ENCODE data around the gene CBX3. TPM values are rescaled to one million over a fixed set of nuclear protein-coding genes. Genes with fewer than 3 reads are reported as not detected.
"Not testable (repeated sequence)": the region's sequence is repeated elsewhere in the genome, so short reads cannot be mapped to it uniquely, and the experiment has no call there.

The CBX3 gene
- total RNA-seq, 4 donors from 2014 or later: 41.6 to 72.3 (median 55.6) TPM

- WGBS, 2 donors: 77 to 82% methylated on average over 2 of the region's 2 CpGs
- H3K4me3 ChIP-seq (replicated peaks in 1 of 3): no peak overlapping the region
- no peaks in the 10 kb centered on the region for H3K27me3 ChIP-seq
- DNase-seq: no peak
- peaks cover 0 to 8% of the 10 kb centered on the region in 2 donors for H3K4me1 ChIP-seq
- no peaks in the 10 kb centered on the region for H3K9me3 ChIP-seq
- TF ChIP-seq, protein P1, sequence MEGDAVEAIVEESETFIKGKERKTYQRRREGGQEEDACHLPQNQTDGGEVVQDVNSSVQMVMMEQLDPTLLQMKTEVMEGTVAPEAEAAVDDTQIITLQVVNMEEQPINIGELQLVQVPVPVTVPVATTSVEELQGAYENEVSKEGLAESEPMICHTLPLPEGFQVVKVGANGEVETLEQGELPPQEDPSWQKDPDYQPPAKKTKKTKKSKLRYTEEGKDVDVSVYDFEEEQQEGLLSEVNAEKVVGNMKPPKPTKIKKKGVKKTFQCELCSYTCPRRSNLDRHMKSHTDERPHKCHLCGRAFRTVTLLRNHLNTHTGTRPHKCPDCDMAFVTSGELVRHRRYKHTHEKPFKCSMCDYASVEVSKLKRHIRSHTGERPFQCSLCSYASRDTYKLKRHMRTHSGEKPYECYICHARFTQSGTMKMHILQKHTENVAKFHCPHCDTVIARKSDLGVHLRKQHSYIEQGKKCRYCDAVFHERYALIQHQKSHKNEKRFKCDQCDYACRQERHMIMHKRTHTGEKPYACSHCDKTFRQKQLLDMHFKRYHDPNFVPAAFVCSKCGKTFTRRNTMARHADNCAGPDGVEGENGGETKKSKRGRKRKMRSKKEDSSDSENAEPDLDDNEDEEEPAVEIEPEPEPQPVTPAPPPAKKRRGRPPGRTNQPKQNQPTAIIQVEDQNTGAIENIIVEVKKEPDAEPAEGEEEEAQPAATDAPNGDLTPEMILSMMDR (IDR thresholded peaks at IDR 0.05): no peak
- TF ChIP-seq POLR2A (IDR thresholded peaks at IDR 0.05): no peak
- H3K27ac ChIP-seq: no peak overlapping the region
- H3K36me3 ChIP-seq: no peaks in the 10 kb centered on the region
- intact Hi-C loops (cut with DNase I): no loop called here
Observed at GRCh38 chr7:26159243-26159642, 42.3 kb upstream of the CBX3 start.

GRCh38 chr7:26160896-26161295, 40.6 kb upstream of the CBX3 start:
- 86 to 95% methylated on average over 2 of the region's 2 CpGs for WGBS, 2 donors
- TF ChIP-seq, protein P1 (IDR thresholded peaks at IDR 0.05): no peak
- no peak for TF ChIP-seq POLR2A (IDR thresholded peaks at IDR 0.05)
- H3K9me3 ChIP-seq: no peaks in the 10 kb centered on the region
- peaks cover 0 to 4% of the 10 kb centered on the region in 2 donors for H3K4me1 ChIP-seq
- H3K36me3 ChIP-seq: no peaks in the 10 kb centered on the region
- DNase-seq: no peak
- no peak overlapping the region for H3K27ac ChIP-seq
- no peaks in the 10 kb centered on the region for H3K27me3 ChIP-seq
- H3K4me3 ChIP-seq (replicated peaks in 1 of 3): no peak overlapping the region
- intact Hi-C loops (cut with DNase I): no loop called here

DNA sequence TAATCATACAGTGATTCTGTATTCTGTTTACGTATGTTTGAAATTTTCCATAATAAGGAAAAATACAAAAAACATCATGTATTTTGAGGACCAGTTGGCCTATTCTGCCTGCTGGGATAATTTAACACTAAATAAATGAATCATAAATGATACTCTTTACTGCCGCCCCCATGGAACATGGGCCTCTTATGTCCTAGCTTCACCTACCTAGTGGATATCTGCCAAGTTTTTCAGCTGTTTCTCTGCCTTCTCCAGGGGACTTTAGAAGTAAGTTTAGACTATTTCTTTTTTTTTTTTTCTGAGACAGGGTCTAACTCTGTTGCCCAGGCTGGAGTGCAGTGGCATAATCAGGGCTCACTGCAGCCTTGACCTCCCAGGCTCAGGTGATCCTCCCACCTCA, 39.1 kb upstream of the CBX3 start:
- H3K27me3 ChIP-seq: no peaks in the 10 kb centered on the region
- TF ChIP-seq, protein P1 (IDR thresholded peaks at IDR 0.05): no peak
- TF ChIP-seq POLR2A (IDR thresholded peaks at IDR 0.05): no peak
- no peak overlapping the region for H3K4me3 ChIP-seq (replicated peaks in 1 of 3)
- H3K36me3 ChIP-seq: no peaks in the 10 kb centered on the region
- H3K27ac ChIP-seq: no peak overlapping the region
- 82 to 87% methylated on average over 2 of the region's 2 CpGs for WGBS, 2 donors
- intact Hi-C loops (cut with DNase I): no loop called here
- DNase-seq: no peak
- no peaks in the 10 kb centered on the region for H3K4me1 ChIP-seq
- H3K9me3 ChIP-seq: no peaks in the 10 kb centered on the region

DNA sequence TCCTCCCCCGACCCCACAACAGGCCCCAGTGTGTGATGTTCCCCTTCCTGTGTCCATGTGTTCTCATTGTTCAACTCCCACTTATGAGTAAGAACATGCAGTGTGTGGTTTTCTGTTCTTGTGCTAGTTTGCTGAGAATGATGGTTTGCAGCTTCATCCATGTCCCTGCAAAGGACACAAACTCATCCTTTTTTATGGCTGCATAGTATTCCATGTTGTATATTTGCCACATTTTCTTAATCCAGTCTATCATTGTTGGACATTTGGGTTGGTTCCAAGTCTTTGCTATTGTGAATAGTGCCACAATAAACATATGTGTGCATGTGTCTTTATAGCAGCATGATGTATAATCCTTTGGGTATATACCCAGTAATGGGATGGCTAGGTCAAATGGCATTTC, 37.7 kb upstream of the CBX3 start:
- H3K27ac ChIP-seq; intact Hi-C loops (cut with DNase I); H3K4me3 ChIP-seq (replicated peaks in 1 of 3); H3K9me3 ChIP-seq; DNase-seq; H3K36me3 ChIP-seq; H3K27me3 ChIP-seq; H3K4me1 ChIP-seq: not testable (repeated sequence)
- 86 to 93% methylated on average over 1 of the region's 1 CpG for WGBS, 2 donors

DNA sequence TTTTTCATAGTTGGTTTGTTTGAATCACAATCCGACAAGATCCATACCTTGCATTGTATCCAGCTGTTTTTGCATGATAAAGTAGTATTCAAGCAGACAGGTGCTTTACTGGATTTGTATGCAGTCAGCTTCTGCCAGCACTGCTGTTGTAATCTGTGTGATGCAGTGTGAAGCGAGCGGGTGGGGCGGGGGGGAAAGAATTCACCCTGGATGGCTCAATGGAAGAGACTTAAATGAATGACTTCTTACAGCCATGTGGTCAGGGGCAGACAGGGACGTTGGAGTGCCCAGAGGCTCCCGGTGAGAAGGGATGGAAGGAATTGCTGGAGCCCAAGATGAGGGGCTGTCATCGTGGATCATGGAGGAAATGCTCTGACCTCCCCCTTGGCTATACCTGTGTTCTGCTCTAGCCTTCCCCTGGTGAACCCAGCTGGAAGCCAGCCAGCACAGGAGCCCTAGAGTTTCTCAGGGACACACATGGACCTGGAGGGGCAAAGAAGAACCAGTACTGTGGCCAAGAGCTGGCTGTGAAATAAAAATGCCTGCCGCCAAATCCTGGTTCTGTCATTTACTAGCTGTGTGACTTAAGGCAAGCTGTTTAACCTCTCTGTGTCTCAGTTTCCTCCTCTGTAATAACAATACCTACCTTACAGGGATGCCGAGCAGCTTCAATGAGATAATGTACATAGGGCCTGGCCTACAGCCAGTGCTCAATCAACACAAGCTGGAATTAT, 35.4 kb upstream of the CBX3 start:
- Histone ChIP-seq H3K27ac (no peak overlapping the region), H3K36me3 (no peaks in the 10 kb centered on the region), H3K4me1 (no peaks in the 10 kb centered on the region), H3K4me3 (replicated peaks in 1 of 3) (no peak overlapping the region), H3K27me3 (no peaks in the 10 kb centered on the region), H3K9me3 (no peaks in the 10 kb centered on the region)
- no peak for DNase-seq
- no peak for TF ChIP-seq POLR2A (IDR thresholded peaks at IDR 0.05)
- TF ChIP-seq, protein P1 (IDR thresholded peaks at IDR 0.05): no peak
- intact Hi-C loops (cut with DNase I): no loop called here
- WGBS, 2 donors: 67 to 68% methylated on average over 9 of the region's 9 CpGs

Measured in thyroid gland (tissue), 4 donors.